GM10847 (cell line): Measurements from ENCODE around the gene ZNF574.

Source experiments
- POLR2A ChIP-seq: IDR thresholded peaks from 2 replicates; pipeline ENCODE4 v1.6.1; 2011; ENCODE audit not compliant: insufficient read length; ENCODE audit errors: extremely low read depth

ZNF574 gene

GRCh38 chr19:42122691-42123607, 47.0 kb downstream of the ZNF574 start:
- TF ChIP-seq POLR2A = peak; percentile 12

GRCh38 chr19:42123765-42124164, 47.8 kb downstream of the ZNF574 start:
- no peak for TF ChIP-seq POLR2A

GRCh38 chr19:42124386-42124901, 48.5 kb downstream of the ZNF574 start:
- no peak for TF ChIP-seq POLR2A

GRCh38 chr19:42125536-42125935, 49.6 kb downstream of the ZNF574 start:
- no peak for TF ChIP-seq POLR2A

- no peak for TF ChIP-seq POLR2A
These were observed 50.6 kb downstream of the ZNF574 start for GRCh38 chr19:42126574-42126973.

GRCh38 chr19:42129399-42130253, 53.7 kb downstream of the ZNF574 start:
- peak; percentile 44 for TF ChIP-seq POLR2A

GRCh38 chr19:42130254-42130573, 54.2 kb downstream of the ZNF574 start:
- TF ChIP-seq POLR2A = no peak
